ENCODE results near the gene ZFX. TPM values are rescaled to one million over a fixed set of nuclear protein-coding genes. Genes with fewer than 3 reads are reported as not detected.

ZFX gene
- total RNA-seq, 1 donor from 2014 or later, result 67.0 TPM

- ATAC-seq (ENCODE audit: low read depth) (peak; percentile 90), DNase-seq (no peak)
- Mint-ChIP-seq H3K36me3 (ENCODE audit: low read depth) (peaks cover 25% of the 10 kb centered on the region), H3K27ac (peak overlapping the region; percentile 81), H3K27me3 (no peaks in the 10 kb centered on the region), H3K9me3 (no peaks in the 10 kb centered on the region), H3K4me1 (peaks cover 50% of the 10 kb centered on the region), H3K4me3 (peak overlapping the region; percentile 45)
- ChIA-PET CTCF (no interaction called here), POLR2A (no interaction called here)
- TF ChIP-seq CTCF (IDR thresholded peaks at IDR 0.05), result no peak
- intact Hi-C loops (cut with micrococcal nuclease), result loop anchor here (1.0 to 5.0 kb wide), 4 partner anchors 19 to 427 kb away; partner anchors contain the start of gene ACOT9
Measured at GRCh38 chrX:24169211-24169610, 19.7 kb downstream of the ZFX start.

- Mint-ChIP-seq H3K4me3 (no peak overlapping the region), H3K27ac (no peak overlapping the region), H3K27me3 (no peaks in the 10 kb centered on the region), H3K4me1 (peaks cover 30% of the 10 kb centered on the region), H3K9me3 (no peaks in the 10 kb centered on the region), H3K36me3 (ENCODE audit: low read depth) (peaks cover 37% of the 10 kb centered on the region)
- no peak for DNase-seq
- ChIA-PET CTCF (no interaction called here), POLR2A (interaction anchor here (0.7 kb wide), 1 partner anchor 131 kb away, joined by 4 read pairs; no protein-coding TSS in a partner anchor)
- no peak for ATAC-seq (ENCODE audit: low read depth)
- intact Hi-C loops (cut with micrococcal nuclease), result loop anchor here (10.0 kb wide), 1 partner anchor 52 kb away; no protein-coding TSS in a partner anchor
- TF ChIP-seq CTCF (IDR thresholded peaks at IDR 0.05), result no peak
Measured at GRCh38 chrX:24173115-24173847, 23.8 kb downstream of the ZFX start.

GRCh38 chrX:24175276-24175675, 25.7 kb downstream of the ZFX start:
- H3K9me3 Mint-ChIP-seq, result no peaks in the 10 kb centered on the region
- ATAC-seq (ENCODE audit: low read depth) (no peak), DNase-seq (no peak)
- no peak overlapping the region for H3K27ac Mint-ChIP-seq
- ChIA-PET POLR2A (no interaction called here), CTCF (no interaction called here)
- no peak for TF ChIP-seq CTCF (IDR thresholded peaks at IDR 0.05)
- intact Hi-C loops (cut with micrococcal nuclease), result loop anchor here (10.0 kb wide), 1 partner anchor 50 kb away; no protein-coding TSS in a partner anchor
- no peaks in the 10 kb centered on the region for H3K27me3 Mint-ChIP-seq
- H3K4me1 Mint-ChIP-seq, result peaks cover 12% of the 10 kb centered on the region
- H3K36me3 Mint-ChIP-seq (ENCODE audit: low read depth), result peaks cover 41% of the 10 kb centered on the region
- H3K4me3 Mint-ChIP-seq, result no peak overlapping the region

- TF ChIP-seq CTCF (IDR thresholded peaks at IDR 0.05), result no peak
- intact Hi-C loops (cut with micrococcal nuclease), result loop anchor here (10.0 kb wide), 1 partner anchor 46 kb away; no protein-coding TSS in a partner anchor
- peaks cover 36% of the 10 kb centered on the region for H3K36me3 Mint-ChIP-seq (ENCODE audit: low read depth)
- H3K4me1 Mint-ChIP-seq, result no peaks in the 10 kb centered on the region
- no peaks in the 10 kb centered on the region for H3K9me3 Mint-ChIP-seq
- H3K4me3 Mint-ChIP-seq, result no peak overlapping the region
- H3K27ac Mint-ChIP-seq, result no peak overlapping the region
- ATAC-seq (ENCODE audit: low read depth), result no peak
- ChIA-PET POLR2A (no interaction called here), CTCF (no interaction called here)
- DNase-seq, result no peak
- H3K27me3 Mint-ChIP-seq, result no peaks in the 10 kb centered on the region
Measured at GRCh38 chrX:24178441-24178840, 28.9 kb downstream of the ZFX start.

GRCh38 chrX:24184018-24184417, 34.5 kb downstream of the ZFX start:
- Mint-ChIP-seq H3K4me3 (no peak overlapping the region), H3K9me3 (no peaks in the 10 kb centered on the region), H3K27me3 (no peaks in the 10 kb centered on the region), H3K4me1 (peaks cover 4% of the 10 kb centered on the region), H3K36me3 (ENCODE audit: low read depth) (peaks cover 38% of the 10 kb centered on the region), H3K27ac (no peak overlapping the region)
- ChIA-PET POLR2A (no interaction called here), CTCF (no interaction called here)
- ATAC-seq (ENCODE audit: low read depth) (no peak), DNase-seq (no peak)
- no peak for TF ChIP-seq CTCF (IDR thresholded peaks at IDR 0.05)
- intact Hi-C loops (cut with micrococcal nuclease), result no loop called here
